HG03460 (cell line): ENCODE results near the gene CLTA.

Source experiments
- ATAC-seq: cut with Tn5 transposase; IDR thresholded peaks from one replicate; pipeline ENCODE4 v1.9.1; 2021; ENCODE audit not compliant: unreplicated experiment

The CLTA gene, protein sequence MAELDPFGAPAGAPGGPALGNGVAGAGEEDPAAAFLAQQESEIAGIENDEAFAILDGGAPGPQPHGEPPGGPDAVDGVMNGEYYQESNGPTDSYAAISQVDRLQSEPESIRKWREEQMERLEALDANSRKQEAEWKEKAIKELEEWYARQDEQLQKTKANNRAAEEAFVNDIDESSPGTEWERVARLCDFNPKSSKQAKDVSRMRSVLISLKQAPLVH

GRCh38 chr9:36190388-36191289 lies at the start of gene CLTA:
Gene CLTA, plus strand, starts transcription at chr9:36190921. Its CDS starts 136 bp downstream, at chr9:36191057.
- ATAC-seq: peak; percentile 98

GRCh38 chr9:36141288-36141687 lies 49.4 kb upstream of the CLTA start:
- no peak for ATAC-seq

DNA sequence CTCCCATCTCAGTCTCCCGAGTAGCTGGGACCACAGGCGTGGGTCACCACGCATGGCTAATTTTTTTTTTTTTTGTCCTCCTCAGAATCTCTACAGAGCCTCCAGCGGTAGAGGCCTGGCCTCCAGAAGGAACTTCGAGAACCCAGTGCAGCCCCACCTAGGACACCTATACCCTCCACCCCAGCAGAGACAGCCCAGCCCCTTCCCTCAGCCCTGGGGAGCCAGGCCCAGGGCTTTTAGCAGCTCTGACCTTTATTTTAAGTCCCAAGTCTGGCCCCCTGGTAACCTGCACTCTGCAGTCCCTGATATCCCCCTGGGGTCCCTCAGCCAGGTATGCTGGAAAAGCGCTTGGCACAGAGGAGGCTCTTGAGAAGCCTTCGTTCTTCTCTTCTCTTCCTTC lies 49.0 kb upstream of the CLTA start:
- no peak for ATAC-seq

DNA sequence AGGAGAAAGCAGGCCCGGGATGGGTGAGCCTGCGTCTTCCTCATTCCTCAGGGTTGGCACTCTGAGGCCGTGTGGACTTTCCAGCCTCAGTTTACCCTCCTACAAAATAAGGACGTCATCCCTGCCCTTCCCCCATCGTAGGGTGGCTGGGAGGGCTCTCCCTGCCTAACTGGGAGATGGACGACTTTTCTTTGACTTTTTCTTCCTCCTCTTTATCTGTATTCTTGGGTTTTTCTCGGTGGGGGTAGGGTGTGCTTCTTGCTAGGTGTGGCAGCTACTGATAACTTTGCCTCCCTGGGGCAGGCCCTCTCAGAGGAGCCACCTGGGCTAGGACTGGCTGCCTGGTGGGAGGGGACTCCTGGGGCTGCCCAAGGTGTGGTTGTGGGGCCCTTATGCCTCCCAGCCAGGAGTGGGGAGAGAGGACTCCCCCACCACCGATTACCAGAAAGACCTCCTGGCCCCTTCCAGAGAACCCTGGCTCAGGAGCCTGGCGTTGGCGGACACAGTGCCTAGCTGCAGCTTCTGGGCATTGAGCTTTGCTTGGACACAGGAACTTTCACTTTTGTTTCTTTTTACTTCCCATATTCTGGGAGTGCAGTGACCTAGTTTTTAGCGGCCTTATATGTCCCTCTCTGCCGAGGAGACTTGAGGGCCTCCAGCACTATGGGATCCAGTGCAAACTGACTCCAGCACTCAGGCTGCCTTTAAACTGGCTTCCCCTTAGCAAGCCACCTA lies 48.0 kb upstream of the CLTA start:
- no peak for ATAC-seq

GRCh38 chr9:36143245-36143641 lies 47.5 kb upstream of the CLTA start:
- no peak for ATAC-seq

- ATAC-seq: no peak
Observed at GRCh38 chr9:36144309-36145232, 46.1 kb upstream of the CLTA start.

- ATAC-seq: no peak
Observed at GRCh38 chr9:36145970-36146369, 44.8 kb upstream of the CLTA start.

DNA sequence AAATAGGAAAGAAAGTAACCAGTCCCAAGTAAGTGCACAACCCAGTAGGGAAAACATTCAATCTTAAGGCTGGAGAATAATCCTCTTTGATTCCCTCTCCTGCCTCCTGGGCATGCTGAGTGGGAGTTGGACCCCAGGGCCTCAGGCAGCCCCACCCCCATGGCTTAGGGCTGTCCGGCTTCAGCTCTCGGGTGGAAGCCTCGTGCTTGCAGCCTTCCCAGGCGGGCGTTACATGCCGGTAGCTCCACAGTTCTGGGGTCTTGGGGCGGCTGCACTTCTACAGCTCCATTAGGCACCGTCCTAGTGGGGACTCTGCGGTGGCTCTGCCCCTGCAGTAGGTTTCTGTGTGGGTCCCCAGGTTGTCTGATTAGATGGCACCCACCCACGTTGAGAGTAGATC lies 44.1 kb upstream of the CLTA start:
- no peak for ATAC-seq

DNA sequence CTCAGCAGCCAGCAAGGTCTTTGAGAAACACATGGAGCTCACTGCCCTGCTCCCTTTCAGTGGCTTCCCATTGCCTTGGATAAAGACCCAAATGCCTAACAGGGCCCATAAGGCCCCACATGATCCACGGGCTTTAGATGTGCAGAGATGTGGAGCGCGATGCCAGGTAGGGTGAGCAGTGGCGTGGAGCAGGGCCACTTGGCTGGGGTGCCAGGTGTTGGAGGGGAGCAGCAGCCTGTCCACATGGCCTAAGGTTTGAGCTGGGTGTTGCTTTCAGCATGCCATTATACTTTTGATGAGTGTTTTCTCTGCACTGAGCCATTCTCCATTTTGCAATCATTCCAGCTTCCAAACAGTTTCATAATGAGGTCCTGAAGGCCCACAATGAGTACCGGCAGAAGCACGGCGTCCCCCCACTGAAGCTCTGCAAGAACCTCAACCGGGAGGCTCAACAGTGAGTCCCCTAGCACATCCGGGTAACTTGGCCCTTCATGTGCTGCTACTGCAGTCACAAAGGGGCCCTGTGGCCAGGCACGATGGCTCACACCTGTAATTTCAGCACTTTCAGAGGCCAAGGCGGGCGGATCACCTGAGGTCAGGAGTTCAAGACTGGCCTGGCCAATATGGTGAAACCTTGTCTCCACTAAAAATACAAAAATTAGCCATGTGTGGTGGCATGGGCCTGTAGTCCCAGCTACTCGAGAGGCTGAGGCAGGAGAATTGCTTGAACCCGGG lies 43.1 kb upstream of the CLTA start:
- ATAC-seq: no peak

GRCh38 chr9:36148311-36149051 lies 42.2 kb upstream of the CLTA start:
- peak; percentile 31 for ATAC-seq

- no peak for ATAC-seq
Observed at GRCh38 chr9:36149197-36149596, 41.5 kb upstream of the CLTA start.

GRCh38 chr9:36150574-36151315 lies 40.0 kb upstream of the CLTA start:
- ATAC-seq: no peak

GRCh38 chr9:36151316-36152210 lies 39.2 kb upstream of the CLTA start:
- ATAC-seq: peak; percentile 85

GRCh38 chr9:36152741-36153438 lies 37.8 kb upstream of the CLTA start:
- ATAC-seq: no peak

DNA sequence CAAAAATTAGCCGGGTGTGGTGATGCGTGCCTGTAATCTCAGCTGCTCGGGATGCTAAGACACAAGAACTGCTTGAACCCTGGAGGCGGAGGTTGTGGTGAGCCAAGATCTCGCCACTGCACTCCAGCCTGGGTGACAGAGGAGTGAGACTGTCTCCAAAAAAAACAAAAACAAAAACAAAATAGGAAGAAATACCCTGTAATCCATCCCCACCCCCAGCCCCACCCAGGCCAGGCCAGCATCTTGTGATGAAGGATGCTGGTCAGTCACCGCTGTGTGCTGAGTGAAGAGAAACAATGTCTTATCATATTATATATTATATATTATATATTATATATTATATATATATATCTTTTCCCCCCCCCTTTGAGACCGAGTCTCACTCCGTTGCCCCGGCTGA lies 37.0 kb upstream of the CLTA start:
- no peak for ATAC-seq

- ATAC-seq: no peak
Observed at GRCh38 chr9:36154331-36154952, 36.3 kb upstream of the CLTA start.

GRCh38 chr9:36156116-36156515 lies 34.6 kb upstream of the CLTA start:
- no peak for ATAC-seq
